Measurements from ENCODE around the gene USF1.

DNA sequence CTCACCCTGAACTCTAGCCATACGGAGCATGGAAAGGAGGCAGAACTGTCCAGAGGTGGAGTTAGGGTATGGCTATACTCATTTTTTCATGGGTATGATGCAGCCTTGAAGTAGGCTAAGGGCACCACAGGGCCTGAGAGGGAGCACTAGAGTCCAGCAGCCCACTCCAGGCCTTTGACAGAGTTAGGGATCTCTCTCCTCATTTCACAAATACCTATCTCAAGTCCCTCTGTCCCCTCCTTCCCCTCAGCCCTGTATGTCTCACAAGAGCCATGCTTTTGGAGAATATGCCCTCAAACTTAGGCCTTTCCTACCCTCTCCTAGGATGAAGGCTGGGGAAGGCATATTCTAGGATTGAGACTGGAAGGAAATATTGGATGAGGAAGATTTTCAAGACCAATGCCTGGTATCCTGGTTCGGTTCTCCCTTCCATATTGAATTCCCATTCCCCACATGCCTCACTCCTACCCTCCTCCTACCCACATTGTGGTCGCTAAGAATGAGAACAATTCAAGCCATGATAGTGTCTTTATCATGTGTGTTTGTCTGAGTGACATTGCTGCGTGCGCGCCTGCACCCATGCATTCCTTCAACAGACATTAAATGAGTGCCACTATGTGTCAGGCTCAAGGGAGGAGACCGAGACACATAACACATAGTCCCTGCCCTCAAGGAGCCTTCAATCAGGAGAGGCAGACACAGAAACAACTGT, 46.2 kb upstream of the USF1 start:
- TF ChIP-seq POLR2AphosphoS5 (IDR thresholded peaks at IDR 0.05; ENCODE audit: low read depth, low read length) = no peak
- no peak for TF ChIP-seq RCOR1 (IDR thresholded peaks at IDR 0.05; ENCODE audit: low read length)
- no peak for TF ChIP-seq GABPA (IDR thresholded peaks at IDR 0.05; ENCODE audit: low read depth)
- TF ChIP-seq, protein P1, sequence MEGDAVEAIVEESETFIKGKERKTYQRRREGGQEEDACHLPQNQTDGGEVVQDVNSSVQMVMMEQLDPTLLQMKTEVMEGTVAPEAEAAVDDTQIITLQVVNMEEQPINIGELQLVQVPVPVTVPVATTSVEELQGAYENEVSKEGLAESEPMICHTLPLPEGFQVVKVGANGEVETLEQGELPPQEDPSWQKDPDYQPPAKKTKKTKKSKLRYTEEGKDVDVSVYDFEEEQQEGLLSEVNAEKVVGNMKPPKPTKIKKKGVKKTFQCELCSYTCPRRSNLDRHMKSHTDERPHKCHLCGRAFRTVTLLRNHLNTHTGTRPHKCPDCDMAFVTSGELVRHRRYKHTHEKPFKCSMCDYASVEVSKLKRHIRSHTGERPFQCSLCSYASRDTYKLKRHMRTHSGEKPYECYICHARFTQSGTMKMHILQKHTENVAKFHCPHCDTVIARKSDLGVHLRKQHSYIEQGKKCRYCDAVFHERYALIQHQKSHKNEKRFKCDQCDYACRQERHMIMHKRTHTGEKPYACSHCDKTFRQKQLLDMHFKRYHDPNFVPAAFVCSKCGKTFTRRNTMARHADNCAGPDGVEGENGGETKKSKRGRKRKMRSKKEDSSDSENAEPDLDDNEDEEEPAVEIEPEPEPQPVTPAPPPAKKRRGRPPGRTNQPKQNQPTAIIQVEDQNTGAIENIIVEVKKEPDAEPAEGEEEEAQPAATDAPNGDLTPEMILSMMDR (IDR thresholded peaks at IDR 0.05) = no peak
